HFFc6 (cell line): Measurements from ENCODE around the gene VENTX. TPM values are rescaled to one million over a fixed set of nuclear protein-coding genes. Genes with fewer than 3 reads are reported as not detected.
"Not testable (repeated sequence)": the region's sequence is repeated elsewhere in the genome, so short reads cannot be mapped to it uniquely, and the experiment has no call there.

Source experiments
- DNase-seq: peaks from one replicate; pipeline ENCODE4 v3.0.0-alpha.2; 2018
- H3K27ac Mint-ChIP-seq: 2 replicates; pipeline ENCODE4 v1.8.0; 2020; ENCODE audit warnings: mild to moderate bottlenecking, mixed read lengths
- H3K27me3 Mint-ChIP-seq: 2 replicates; pipeline ENCODE4 v1.8.0; 2021; ENCODE audit warnings: mild to moderate bottlenecking, moderate library complexity, mixed read lengths; ENCODE audit not compliant: insufficient read depth
- H3K36me3 Mint-ChIP-seq: 2 replicates; pipeline ENCODE4 v1.8.0; 2021; ENCODE audit warnings: low read depth, mixed read lengths
- H3K4me1 Mint-ChIP-seq: 2 replicates; pipeline ENCODE4 v1.8.0; 2020; ENCODE audit warnings: low read depth, mixed read lengths
- H3K4me3 Mint-ChIP-seq: 2 replicates; pipeline ENCODE4 v1.8.0; 2020; ENCODE audit warnings: mild to moderate bottlenecking, moderate library complexity, mixed read lengths
- H3K9me3 Mint-ChIP-seq: 2 replicates; pipeline ENCODE4 v1.8.0; 2020; ENCODE audit warnings: mild to moderate bottlenecking, mixed read lengths
- CTCF ChIP-seq: fragments of 200-600 bp; sonication (generic); IDR thresholded peaks from 2 replicates; pipeline ENCODE4 v1.5.0; 2021; ENCODE audit warnings: antibody characterized with exemption, mild to moderate bottlenecking
- total RNA-seq, 6 experiments: library from RNA; stranded (reverse); fragmentation: NEBNext Ultra II Directional; extraction: Animal tissue kit (Norgen Biotek cat#: 25700); gene quantifications; 2 replicates in 1 of 6; 3 replicates in 5 of 6; pipeline ENCODE4 v1.2.3, GENCODE V29; 2021

VENTX gene
- total RNA-seq, 6 experiments from 2014 or later, result not detected

DNA sequence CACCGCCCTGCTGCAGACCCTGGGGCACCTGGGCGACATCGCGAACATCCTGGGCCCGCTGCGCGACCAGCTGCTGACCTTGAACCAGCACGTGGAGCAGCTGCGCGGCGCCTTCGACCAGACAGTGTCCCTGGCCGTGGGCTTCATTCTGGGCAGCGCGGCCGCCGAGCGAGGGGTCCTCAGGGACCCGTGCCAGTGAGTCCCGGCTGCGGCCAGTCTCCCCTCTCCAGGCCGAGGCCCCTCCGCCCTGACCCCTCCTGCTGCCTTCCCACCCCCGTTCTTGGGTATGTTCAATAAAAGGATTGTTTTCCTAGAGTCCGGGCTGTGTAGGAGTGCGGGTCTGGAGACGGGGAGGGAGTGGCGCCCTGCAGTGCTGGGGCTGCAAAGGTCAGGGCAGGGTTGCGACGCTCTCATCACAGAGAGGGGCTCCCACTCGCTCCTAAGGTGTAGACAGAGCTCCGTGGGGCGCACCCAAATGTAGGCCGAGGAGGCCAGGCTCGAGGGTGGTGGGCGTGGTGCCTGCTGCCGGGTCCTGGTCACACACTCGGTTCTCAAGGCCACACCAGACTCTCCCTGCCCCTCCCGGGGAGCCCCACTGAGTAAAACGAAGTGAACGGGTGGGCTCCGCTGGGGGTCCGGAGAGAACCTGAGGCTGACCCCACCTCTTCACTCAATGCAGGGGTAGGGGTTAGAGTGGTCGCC, 6.3 kb upstream of the VENTX start:
- Mint-ChIP-seq H3K4me1 (no peaks in the 10 kb centered on the region), H3K27ac (no peak overlapping the region), H3K4me3 (no peak overlapping the region), H3K9me3 (no peaks in the 10 kb centered on the region), H3K27me3 (peaks cover 39% of the 10 kb centered on the region), H3K36me3 (no peaks in the 10 kb centered on the region)
- no peak for DNase-seq
- TF ChIP-seq CTCF, result no peak

- no peaks in the 10 kb centered on the region for H3K4me1 Mint-ChIP-seq
- no peaks in the 10 kb centered on the region for H3K36me3 Mint-ChIP-seq
- no peak for TF ChIP-seq CTCF
- H3K27ac Mint-ChIP-seq, result no peak overlapping the region
- no peak overlapping the region for H3K4me3 Mint-ChIP-seq
- H3K27me3 Mint-ChIP-seq, result peaks cover 38% of the 10 kb centered on the region
- no peaks in the 10 kb centered on the region for H3K9me3 Mint-ChIP-seq
- DNase-seq, result no peak
These were observed 5.6 kb upstream of the VENTX start for GRCh38 chr10:133231946-133232574.

GRCh38 chr10:133234796-133235195, 2.9 kb upstream of the VENTX start:
- H3K4me1 Mint-ChIP-seq, H3K36me3 Mint-ChIP-seq, DNase-seq, H3K9me3 Mint-ChIP-seq, H3K27ac Mint-ChIP-seq, H3K4me3 Mint-ChIP-seq: not testable (repeated sequence)
- peaks cover 37% of the 10 kb centered on the region for H3K27me3 Mint-ChIP-seq

GRCh38 chr10:133235265-133235855, 2.3 kb upstream of the VENTX start:
- H3K4me1 Mint-ChIP-seq, result no peaks in the 10 kb centered on the region
- no peak for TF ChIP-seq CTCF
- H3K36me3 Mint-ChIP-seq, result no peaks in the 10 kb centered on the region
- no peak for DNase-seq
- no peak overlapping the region for H3K27ac Mint-ChIP-seq
- no peak overlapping the region for H3K4me3 Mint-ChIP-seq
- H3K27me3 Mint-ChIP-seq, result peaks cover 37% of the 10 kb centered on the region
- no peaks in the 10 kb centered on the region for H3K9me3 Mint-ChIP-seq

GRCh38 chr10:133235932-133236331, 1.7 kb upstream of the VENTX start:
- Mint-ChIP-seq H3K27ac (no peak overlapping the region), H3K4me3 (no peak overlapping the region), H3K27me3 (peaks cover 37% of the 10 kb centered on the region), H3K4me1 (no peaks in the 10 kb centered on the region), H3K9me3 (no peaks in the 10 kb centered on the region), H3K36me3 (no peaks in the 10 kb centered on the region)
- no peak for DNase-seq
- no peak for TF ChIP-seq CTCF
